SK-N-SH (cell line): ENCODE data around the gene PNRC2. TPM values are rescaled to one million over a fixed set of nuclear protein-coding genes. Genes with fewer than 3 reads are reported as not detected.

Experiments
- CTCF ChIA-PET: fragments of 300-600, 350-600 bp; formaldehyde crosslinking; extraction: SDS; loops from one replicate; lab custom pipeline; 2021; lab: Yijun Ruan, JAX
- POLR2A ChIA-PET: fragments of 350-600 bp; sonication (Branson Sonifier 250); formaldehyde crosslinking; extraction: SDS; loops from one replicate; lab custom pipeline; 2020; ENCODE audit warnings: antibody characterized with exemption, inconsistent platforms; lab: Yijun Ruan, JAX
- DNase-seq: peaks from one replicate; pipeline ENCODE4 v3.0.0; 2012
- H2AFZ ChIP-seq: fragments of 200-600 bp; sonication (generic); 2 replicates; pipeline ENCODE4 v1.8.1; 2016; ENCODE audit warnings: antibody characterized with exemption, mild to moderate bottlenecking, low read depth
- H3F3A ChIP-seq: fragments of 200-600 bp; sonication (generic); replicated peaks from 2 replicates; pipeline ENCODE3; 2016; ENCODE audit warnings: antibody characterized with exemption, mild to moderate bottlenecking; ENCODE audit not compliant: insufficient read depth
- H3K27ac ChIP-seq, 2 experiments: fragments of 200-500 bp in 1 of 2; fragments of 200-600 bp in 1 of 2; sonication (Bioruptor generic) in 1 of 2; sonication (generic), shearing (Covaris generic) in 1 of 2; 2 replicates each; pipeline versions ENCODE4 v1.5.1 to v1.6.1; 2014 to 2016; ENCODE audit warnings: low read depth in 2 of 2, inconsistent platforms in 1 of 2, low read length in 1 of 2, mild to moderate bottlenecking in 1 of 2, mixed read lengths in 1 of 2
- H3K27me3 ChIP-seq: fragments of 200-600 bp; sonication (generic), shearing (Covaris generic); 2 replicates; pipeline ENCODE4 v1.6.1; 2016; ENCODE audit warnings: mixed run types; ENCODE audit not compliant: insufficient read depth
- H3K36me3 ChIP-seq, 2 experiments: fragments of 200-500 bp in 1 of 2; fragments of 200-600 bp in 1 of 2; sonication (Bioruptor generic) in 1 of 2; sonication (generic) in 1 of 2; replicated peaks in 1 of 2; 2 replicates each; pipeline versions ENCODE3 to v1.5.1; 2014 to 2016; ENCODE audit warnings: low read length in 1 of 2, mild to moderate bottlenecking in 1 of 2; ENCODE audit not compliant: insufficient read depth in 2 of 2, control insufficient read depth in 1 of 2
- H3K4me1 ChIP-seq, 2 experiments: fragments of 200-500 bp in 1 of 2; fragments of 200-600 bp in 1 of 2; sonication (Bioruptor generic) in 1 of 2; sonication (generic), shearing (Covaris generic) in 1 of 2; 2 replicates each; pipeline versions ENCODE4 v1.5.1 to v1.6.1; 2014 to 2016; ENCODE audit warnings: low read depth in 1 of 2, low read length in 1 of 2, mixed run types in 1 of 2; ENCODE audit not compliant: insufficient read depth in 2 of 2, control insufficient read depth in 1 of 2
- H3K4me2 ChIP-seq: fragments of 200-600 bp; sonication (generic), shearing (Covaris generic); 2 replicates; pipeline ENCODE4 v1.6.1; 2017; ENCODE audit warnings: mixed run types
- H3K4me3 ChIP-seq, 2 experiments: fragments of 200-500 bp in 1 of 2; fragments of 200-600 bp in 1 of 2; sonication (Bioruptor generic) in 1 of 2; sonication (generic), shearing (Covaris generic) in 1 of 2; 2 replicates each; pipeline versions ENCODE4 v1.5.1 to v1.8.1; 2014 to 2016; ENCODE audit warnings: low read depth in 2 of 2, inconsistent platforms in 1 of 2, low read length in 1 of 2, mild to moderate bottlenecking in 1 of 2, mixed read lengths in 1 of 2, moderate library complexity in 1 of 2
- H3K79me2 ChIP-seq: fragments of 200-600 bp; sonication (generic); 2 replicates; pipeline ENCODE4 v1.8.1; 2017; ENCODE audit warnings: mild to moderate bottlenecking; ENCODE audit not compliant: insufficient read depth
- H3K9ac ChIP-seq: fragments of 200-600 bp; sonication (generic); 2 replicates; pipeline ENCODE4 v1.6.1; 2017; ENCODE audit warnings: mixed run types
- H3K9me2 ChIP-seq: fragments of 200-600 bp; sonication (generic); 2 replicates; pipeline ENCODE4 v1.6.1; 2017; ENCODE audit warnings: mixed run types
- H3K9me3 ChIP-seq: fragments of 200-600 bp; sonication (generic); 2 replicates; pipeline ENCODE4 v1.6.1; 2017; ENCODE audit warnings: mixed run types, mild to moderate bottlenecking, moderate library complexity
- H4K20me1 ChIP-seq: fragments of 200-600 bp; sonication (generic); 2 replicates; pipeline ENCODE4 v1.6.1; 2017; ENCODE audit warnings: mild to moderate bottlenecking, mixed run types; ENCODE audit not compliant: insufficient read depth
- CHD2 ChIP-seq: fragments of 150-350 bp; IDR thresholded peaks from 2 replicates; pipeline ENCODE4 v1.6.1; 2018; ENCODE audit warnings: low read length; ENCODE audit not compliant: partially characterized antibody
- CTCF ChIP-seq: fragments of 200-600 bp; sonication (generic); IDR thresholded peaks from 2 replicates; pipeline ENCODE4 v1.6.1; 2017; ENCODE audit warnings: antibody characterized with exemption, mild to moderate bottlenecking, moderate library complexity
- ELF1 ChIP-seq: IDR thresholded peaks from 2 replicates; pipeline ENCODE4 v1.4.0; 2012
- GATA2 ChIP-seq: sonication (generic); formaldehyde crosslinking; IDR thresholded peaks from 2 replicates; pipeline ENCODE4 v1.5.0; 2020; ENCODE audit warnings: mild to moderate bottlenecking, missing genetic modification reagents
- IRF3 ChIP-seq: fragments of 150-350 bp; IDR thresholded peaks from 2 replicates; pipeline ENCODE4 v1.6.1; 2016; ENCODE audit warnings: mild to moderate bottlenecking, low read depth, low read length
- MAX ChIP-seq: IDR thresholded peaks from 2 replicates; pipeline ENCODE4 v1.4.0; 2012; ENCODE audit warnings: low read depth
- MEF2A ChIP-seq: IDR thresholded peaks from 2 replicates; pipeline ENCODE4 v1.4.0; 2012; ENCODE audit warnings: low read depth, borderline replicate concordance
- MXI1 ChIP-seq: IDR thresholded peaks from 2 replicates; pipeline ENCODE4 v1.6.1; 2012; ENCODE audit warnings: mild to moderate bottlenecking, low read depth, low read length, improper control_type of control experiment
- NFIC ChIP-seq: IDR thresholded peaks from 2 replicates; pipeline ENCODE4 v1.4.0; 2012; ENCODE audit warnings: borderline replicate concordance
- NRF1 ChIP-seq: IDR thresholded peaks from 2 replicates; pipeline ENCODE4 v1.6.1; 2012; ENCODE audit warnings: low read depth, mild to moderate bottlenecking, low read length
- RAD21 ChIP-seq: IDR thresholded peaks from 2 replicates; pipeline ENCODE4 v1.6.1; 2012; ENCODE audit warnings: mild to moderate bottlenecking, low read length
- RCOR1 ChIP-seq: fragments of 150-350 bp; IDR thresholded peaks from 2 replicates; pipeline ENCODE4 v1.6.1; 2017; ENCODE audit warnings: antibody characterized with exemption, low read length
- REST ChIP-seq: IDR thresholded peaks from 2 replicates; pipeline ENCODE4 v1.6.1; 2012; ENCODE audit warnings: mild to moderate bottlenecking, low read depth, low read length, moderate library complexity
- SIN3A ChIP-seq: IDR thresholded peaks from 2 replicates; pipeline ENCODE4 v1.6.1; 2012; ENCODE audit warnings: low read depth, mild to moderate bottlenecking, low read length, moderate library complexity, borderline replicate concordance
- TAF1 ChIP-seq: IDR thresholded peaks from 2 replicates; pipeline ENCODE4 v1.6.1; 2012; ENCODE audit warnings: low read depth, mild to moderate bottlenecking, low read length, moderate library complexity, borderline replicate concordance
- TCF12 ChIP-seq: IDR thresholded peaks from 2 replicates; pipeline ENCODE4 v1.4.0; 2012
- USF1 ChIP-seq: IDR thresholded peaks from 2 replicates; pipeline ENCODE4 v1.4.0; 2012; ENCODE audit warnings: low read depth, borderline replicate concordance
- YY1 ChIP-seq: IDR thresholded peaks from 2 replicates; pipeline ENCODE4 v1.4.0; 2012; ENCODE audit warnings: low read depth, mild to moderate bottlenecking
- ZBTB33 ChIP-seq: IDR thresholded peaks from 2 replicates; pipeline ENCODE4 v1.4.0; 2012; ENCODE audit warnings: low read depth, borderline replicate concordance
- WGBS: methylation state at CpG from one replicate; pipeline ENCODE4 v1.1.6; 2017; ENCODE audit warnings: low lambda C conversion rate; 5-methylcytosine and 5-hydroxymethylcytosine counted together
- polyA plus RNA-seq, 3 experiments: library from polyadenylated mRNA; depleted of rRNA; stranded (reverse); fragments of >200 nt; gene quantifications; 2 replicates each; pipeline ENCODE4 v1.2.3, GENCODE V29; 2012

The PNRC2 gene
- polyA plus RNA-seq, 1 of the 3 experiments (the other 2 are of a cell fraction): 43.8 TPM

- no peaks in the 10 kb centered on the region for H3K4me1 ChIP-seq
- no peak for TF ChIP-seq MXI1
- no peak for TF ChIP-seq YY1
- TF ChIP-seq IRF3: no peak
- no peak for TF ChIP-seq CHD2
- TF ChIP-seq TAF1: no peak
- no peak for TF ChIP-seq TCF12
- no peak for TF ChIP-seq MEF2A
- no peak for TF ChIP-seq MAX
- no peak for TF ChIP-seq RAD21
- no peak for TF ChIP-seq REST
- no peak for TF ChIP-seq NRF1
- TF ChIP-seq GATA2: no peak
- TF ChIP-seq RCOR1: no peak
- TF ChIP-seq CTCF: no peak
- TF ChIP-seq ZBTB33: no peak
- TF ChIP-seq ELF1: no peak
- no peak for TF ChIP-seq USF1
- TF ChIP-seq NFIC: no peak
- no peak for TF ChIP-seq SIN3A
- TF ChIP-seq, all 33 proteins: peak for 0
- H3K9me2 ChIP-seq: no peaks in the 10 kb centered on the region
- WGBS: 63% methylated on average over 5 of the region's 7 CpGs
- H3K79me2 ChIP-seq: no peaks in the 10 kb centered on the region
- no peaks in the 10 kb centered on the region for H3K36me3 ChIP-seq
- H3K27ac ChIP-seq: no peak within 1 kb of the TSS
- H3K4me3 ChIP-seq: no peak within 1 kb of the TSS
- ChIA-PET CTCF (interaction anchor here (1.2 to 2.0 kb wide), 2 partner anchors 102 to 141 kb away, joined by 5 to 6 read pairs; no protein-coding TSS in a partner anchor), POLR2A (no interaction called here)
- H4K20me1 ChIP-seq: no peaks in the 10 kb centered on the region
- no peak within 1 kb of the TSS for H2AFZ ChIP-seq
- H3K9me3 ChIP-seq: no peaks in the 10 kb centered on the region
- no peaks in the 10 kb centered on the region for H3F3A ChIP-seq
- DNase-seq: no peak
- no peak within 1 kb of the TSS for H3K4me2 ChIP-seq
- H3K27me3 ChIP-seq: no peaks in the 10 kb centered on the region
- no peak within 1 kb of the TSS for H3K9ac ChIP-seq
These were observed 46.3 kb upstream of the PNRC2 start, which contains the start of gene CNR2 for GRCh38 chr1:23913212-23913880. CNR2 (minus strand) TSS chr1:23913362; CDS start chr1:23875617, 37,745 bp downstream.
